ENCODE results near the gene FGFR1OP2.

Gene FGFR1OP2

GRCh38 chr12:26921886-26922285 is 16.4 kb upstream of the FGFR1OP2 start:
- no peak for ATAC-seq

GRCh38 chr12:26928661-26929060 is 9.6 kb upstream of the FGFR1OP2 start:
- ATAC-seq, result no peak
- TF ChIP-seq TSHZ2 (CRISPR knock-in tag; IDR thresholded peaks at IDR 0.05) (no peak), CREB5 (CRISPR knock-in tag; IDR thresholded peaks at IDR 0.05; ENCODE audit: low read depth) (no peak), ZNF70 (CRISPR knock-in tag; IDR thresholded peaks at IDR 0.05) (no peak), ZNF8 (CRISPR knock-in tag; IDR thresholded peaks at IDR 0.05) (no peak), BACH2 (CRISPR knock-in tag; IDR thresholded peaks at IDR 0.05; ENCODE audit: borderline replicate concordance) (no peak), ISL1 (CRISPR knock-in tag; IDR thresholded peaks at IDR 0.05) (no peak), TOX (CRISPR knock-in tag; IDR thresholded peaks at IDR 0.05; ENCODE audit: borderline replicate concordance) (no peak), SNAI2 (CRISPR knock-in tag; IDR thresholded peaks at IDR 0.05) (no peak), ZC3H10 (CRISPR knock-in tag; IDR thresholded peaks at IDR 0.05) (no peak), RARB (CRISPR knock-in tag; IDR thresholded peaks at IDR 0.05) (no peak)

More at GRCh38 chr12:26921886-26922285, 16.4 kb upstream of the FGFR1OP2 start:
- no peak for TF ChIP-seq ZFP3 (CRISPR knock-in tag; IDR thresholded peaks at IDR 0.05)
- TF ChIP-seq ARNTL (CRISPR knock-in tag; IDR thresholded peaks at IDR 0.05; ENCODE audit: borderline replicate concordance, low read depth), result no peak
- no peak for TF ChIP-seq PATZ1 (CRISPR knock-in tag; IDR thresholded peaks at IDR 0.05; ENCODE audit: borderline replicate concordance)
- TF ChIP-seq RARB (CRISPR knock-in tag; IDR thresholded peaks at IDR 0.05), result no peak
- no peak for TF ChIP-seq ISL1 (CRISPR knock-in tag; IDR thresholded peaks at IDR 0.05)
- no peak for TF ChIP-seq OSR1 (CRISPR knock-in tag; IDR thresholded peaks at IDR 0.05)
- no peak for TF ChIP-seq CSRNP3 (CRISPR knock-in tag; IDR thresholded peaks at IDR 0.05)
- TF ChIP-seq BACH2 (CRISPR knock-in tag; IDR thresholded peaks at IDR 0.05; ENCODE audit: borderline replicate concordance), result no peak
- no peak for TF ChIP-seq ZNF70 (CRISPR knock-in tag; IDR thresholded peaks at IDR 0.05)
- no peak for TF ChIP-seq GLIS3 (CRISPR knock-in tag; IDR thresholded peaks at IDR 0.05)
- no peak for TF ChIP-seq ZFP30 (CRISPR knock-in tag; IDR thresholded peaks at IDR 0.05)
- TF ChIP-seq ZNF8 (CRISPR knock-in tag; IDR thresholded peaks at IDR 0.05), result no peak
- TF ChIP-seq ZC3H10 (CRISPR knock-in tag; IDR thresholded peaks at IDR 0.05), result no peak
- no peak for TF ChIP-seq SNAI2 (CRISPR knock-in tag; IDR thresholded peaks at IDR 0.05)
- no peak for TF ChIP-seq TSHZ2 (CRISPR knock-in tag; IDR thresholded peaks at IDR 0.05)

GRCh38 chr12:26929590-26929989 is 8.7 kb upstream of the FGFR1OP2 start:
- ATAC-seq, result no peak

More at GRCh38 chr12:26929590-26929989, 8.7 kb upstream of the FGFR1OP2 start:
- TF ChIP-seq CSDC2 (CRISPR knock-in tag; IDR thresholded peaks at IDR 0.05), result no peak
- TF ChIP-seq PPARA (CRISPR knock-in tag; IDR thresholded peaks at IDR 0.05; ENCODE audit: borderline replicate concordance), result no peak

All from SK-N-SH treated with all-trans-retinoic acid at 6 μM for 48 hours (cell line).